SK-N-SH (cell line): ENCODE measurements around the gene FCHO2. TPM values are rescaled to one million over a fixed set of nuclear protein-coding genes. Genes with fewer than 3 reads are reported as not detected.

Experiments used
- CTCF ChIA-PET: fragments of 300-600, 350-600 bp; formaldehyde crosslinking; extraction: SDS; loops from one replicate; lab custom pipeline; 2021; lab: Yijun Ruan, JAX
- POLR2A ChIA-PET: fragments of 350-600 bp; sonication (Branson Sonifier 250); formaldehyde crosslinking; extraction: SDS; loops from one replicate; lab custom pipeline; 2020; ENCODE audit warnings: antibody characterized with exemption, inconsistent platforms; lab: Yijun Ruan, JAX
- DNase-seq: peaks from one replicate; pipeline ENCODE4 v3.0.0; 2012
- H2AFZ ChIP-seq: fragments of 200-600 bp; sonication (generic); 2 replicates; pipeline ENCODE4 v1.8.1; 2016; ENCODE audit warnings: antibody characterized with exemption, mild to moderate bottlenecking, low read depth
- H3F3A ChIP-seq: fragments of 200-600 bp; sonication (generic); replicated peaks from 2 replicates; pipeline ENCODE3; 2016; ENCODE audit warnings: antibody characterized with exemption, mild to moderate bottlenecking; ENCODE audit not compliant: insufficient read depth
- H3K27ac ChIP-seq, 2 experiments: fragments of 200-500 bp in 1 of 2; fragments of 200-600 bp in 1 of 2; sonication (Bioruptor generic) in 1 of 2; sonication (generic), shearing (Covaris generic) in 1 of 2; 2 replicates each; pipeline versions ENCODE4 v1.5.1 to v1.6.1; 2014 to 2016; ENCODE audit warnings: low read depth in 2 of 2, inconsistent platforms in 1 of 2, low read length in 1 of 2, mild to moderate bottlenecking in 1 of 2, mixed read lengths in 1 of 2
- H3K27me3 ChIP-seq: fragments of 200-600 bp; sonication (generic), shearing (Covaris generic); 2 replicates; pipeline ENCODE4 v1.6.1; 2016; ENCODE audit warnings: mixed run types; ENCODE audit not compliant: insufficient read depth
- H3K36me3 ChIP-seq, 2 experiments: fragments of 200-500 bp in 1 of 2; fragments of 200-600 bp in 1 of 2; sonication (Bioruptor generic) in 1 of 2; sonication (generic) in 1 of 2; replicated peaks in 1 of 2; 2 replicates each; pipeline versions ENCODE3 to v1.5.1; 2014 to 2016; ENCODE audit warnings: low read length in 1 of 2, mild to moderate bottlenecking in 1 of 2; ENCODE audit not compliant: insufficient read depth in 2 of 2, control insufficient read depth in 1 of 2
- H3K4me1 ChIP-seq, 2 experiments: fragments of 200-500 bp in 1 of 2; fragments of 200-600 bp in 1 of 2; sonication (Bioruptor generic) in 1 of 2; sonication (generic), shearing (Covaris generic) in 1 of 2; 2 replicates each; pipeline versions ENCODE4 v1.5.1 to v1.6.1; 2014 to 2016; ENCODE audit warnings: low read depth in 1 of 2, low read length in 1 of 2, mixed run types in 1 of 2; ENCODE audit not compliant: insufficient read depth in 2 of 2, control insufficient read depth in 1 of 2
- H3K4me2 ChIP-seq: fragments of 200-600 bp; sonication (generic), shearing (Covaris generic); 2 replicates; pipeline ENCODE4 v1.6.1; 2017; ENCODE audit warnings: mixed run types
- H3K4me3 ChIP-seq, 2 experiments: fragments of 200-500 bp in 1 of 2; fragments of 200-600 bp in 1 of 2; sonication (Bioruptor generic) in 1 of 2; sonication (generic), shearing (Covaris generic) in 1 of 2; 2 replicates each; pipeline versions ENCODE4 v1.5.1 to v1.8.1; 2014 to 2016; ENCODE audit warnings: low read depth in 2 of 2, inconsistent platforms in 1 of 2, low read length in 1 of 2, mild to moderate bottlenecking in 1 of 2, mixed read lengths in 1 of 2, moderate library complexity in 1 of 2
- H3K79me2 ChIP-seq: fragments of 200-600 bp; sonication (generic); 2 replicates; pipeline ENCODE4 v1.8.1; 2017; ENCODE audit warnings: mild to moderate bottlenecking; ENCODE audit not compliant: insufficient read depth
- H3K9ac ChIP-seq: fragments of 200-600 bp; sonication (generic); 2 replicates; pipeline ENCODE4 v1.6.1; 2017; ENCODE audit warnings: mixed run types
- H3K9me2 ChIP-seq: fragments of 200-600 bp; sonication (generic); 2 replicates; pipeline ENCODE4 v1.6.1; 2017; ENCODE audit warnings: mixed run types
- H3K9me3 ChIP-seq: fragments of 200-600 bp; sonication (generic); 2 replicates; pipeline ENCODE4 v1.6.1; 2017; ENCODE audit warnings: mixed run types, mild to moderate bottlenecking, moderate library complexity
- H4K20me1 ChIP-seq: fragments of 200-600 bp; sonication (generic); 2 replicates; pipeline ENCODE4 v1.6.1; 2017; ENCODE audit warnings: mild to moderate bottlenecking, mixed run types; ENCODE audit not compliant: insufficient read depth
- EZH2phosphoT487 ChIP-seq: fragments of 200-600 bp; sonication (generic); IDR thresholded peaks from 2 replicates; pipeline ENCODE4 v1.6.1; 2017; ENCODE audit warnings: low read depth, mixed run types, mild to moderate bottlenecking, antibody characterized with exemption, moderate library complexity, borderline replicate concordance
- FOSL2 ChIP-seq: IDR thresholded peaks from 2 replicates; pipeline ENCODE4 v1.4.0; 2012; ENCODE audit warnings: low read depth, mild to moderate bottlenecking, moderate library complexity, borderline replicate concordance
- GATA2 ChIP-seq: sonication (generic); formaldehyde crosslinking; IDR thresholded peaks from 2 replicates; pipeline ENCODE4 v1.5.0; 2020; ENCODE audit warnings: mild to moderate bottlenecking, missing genetic modification reagents
- MEF2A ChIP-seq: IDR thresholded peaks from 2 replicates; pipeline ENCODE4 v1.4.0; 2012; ENCODE audit warnings: low read depth, borderline replicate concordance
- RAD21 ChIP-seq: IDR thresholded peaks from 2 replicates; pipeline ENCODE4 v1.6.1; 2012; ENCODE audit warnings: mild to moderate bottlenecking, low read length
- RCOR1 ChIP-seq: fragments of 150-350 bp; IDR thresholded peaks from 2 replicates; pipeline ENCODE4 v1.6.1; 2017; ENCODE audit warnings: antibody characterized with exemption, low read length
- REST ChIP-seq: IDR thresholded peaks from 2 replicates; pipeline ENCODE4 v1.6.1; 2012; ENCODE audit warnings: mild to moderate bottlenecking, low read depth, low read length, moderate library complexity
- RFX5 ChIP-seq: IDR thresholded peaks from 2 replicates; pipeline ENCODE4 v1.6.1; 2012; ENCODE audit warnings: mild to moderate bottlenecking, improper control_type of control experiment, low read length
- SIN3A ChIP-seq: IDR thresholded peaks from 2 replicates; pipeline ENCODE4 v1.6.1; 2012; ENCODE audit warnings: low read depth, mild to moderate bottlenecking, low read length, moderate library complexity, borderline replicate concordance
- SMC3 ChIP-seq: IDR thresholded peaks from 2 replicates; pipeline ENCODE4 v1.6.1; 2012; ENCODE audit warnings: low read depth, low read length, improper control_type of control experiment
- TAF1 ChIP-seq: IDR thresholded peaks from 2 replicates; pipeline ENCODE4 v1.6.1; 2012; ENCODE audit warnings: low read depth, mild to moderate bottlenecking, low read length, moderate library complexity, borderline replicate concordance
- TCF12 ChIP-seq: IDR thresholded peaks from 2 replicates; pipeline ENCODE4 v1.4.0; 2012
- TEAD4 ChIP-seq: IDR thresholded peaks from 2 replicates; pipeline ENCODE4 v1.4.0; 2012; ENCODE audit warnings: mild to moderate bottlenecking, borderline replicate concordance; ENCODE audit not compliant: insufficient read depth
- ZBTB33 ChIP-seq: IDR thresholded peaks from 2 replicates; pipeline ENCODE4 v1.4.0; 2012; ENCODE audit warnings: low read depth, borderline replicate concordance
- WGBS: methylation state at CpG from one replicate; pipeline ENCODE4 v1.1.6; 2017; ENCODE audit warnings: low lambda C conversion rate; 5-methylcytosine and 5-hydroxymethylcytosine counted together
- polyA plus RNA-seq, 3 experiments: library from polyadenylated mRNA; depleted of rRNA; stranded (reverse); fragments of >200 nt; gene quantifications; 2 replicates each; pipeline ENCODE4 v1.2.3, GENCODE V29; 2012
- TF ChIP-seq, protein P1 (sequence below): IDR thresholded peaks from 2 replicates; pipeline ENCODE4 v1.4.0; 2012; ENCODE audit warnings: low read depth, borderline replicate concordance
- TF ChIP-seq, protein P2 (sequence below): IDR thresholded peaks from 2 replicates; pipeline ENCODE4; 2012
- TF ChIP-seq, protein P3 (sequence below): IDR thresholded peaks from 2 replicates; pipeline ENCODE4 v1.4.0; 2012; ENCODE audit warnings: low read depth

FCHO2 gene
- polyA plus RNA-seq, 1 of the 3 experiments (the other 2 are of a cell fraction), result 5.2 TPM

DNA sequence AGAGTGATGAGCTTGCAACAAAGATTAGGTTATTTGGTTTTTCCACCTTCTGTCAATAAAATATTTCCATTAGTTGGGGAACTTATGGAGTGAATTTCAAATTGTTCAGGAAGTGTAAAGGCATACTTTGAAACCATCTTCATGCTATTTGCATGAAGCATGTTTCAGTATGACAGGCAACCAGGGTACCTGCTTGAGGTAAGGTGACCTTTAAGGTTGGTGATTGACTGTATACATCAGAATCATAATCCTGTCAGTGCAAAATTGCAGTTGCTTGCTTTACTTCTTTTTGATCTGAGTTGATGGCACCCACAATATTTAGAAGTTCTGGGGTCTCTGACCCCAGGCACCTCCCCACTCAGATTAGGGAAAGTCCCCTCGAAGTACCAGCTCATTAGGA lies 138.6 kb downstream of the FCHO2 start:
- Histone ChIP-seq H3K9me3 (peaks cover 13% of the 10 kb centered on the region; the same call in 1 of the 2 replicates), H3K36me3 (peaks cover 5 to 20% of the 10 kb centered on the region in 2 experiments), H3K9me2 (no peaks in the 10 kb centered on the region), H3K9ac (no peak overlapping the region), H3K4me1 (peaks cover 0 to 5% of the 10 kb centered on the region in 2 experiments; a peak in 2 of 4 replicates), H3K4me3 (no peak overlapping the region), H3K4me2 (no peak overlapping the region), H3K27ac (no peak overlapping the region; a peak in 1 of 4 replicates), H3F3A (no peaks in the 10 kb centered on the region), H4K20me1 (no peaks in the 10 kb centered on the region), H3K79me2 (no peaks in the 10 kb centered on the region), H3K27me3 (no peaks in the 10 kb centered on the region), H2AFZ (no peak overlapping the region)
- ChIA-PET CTCF (interaction anchor here (0.6 to 3.0 kb wide), 5 partner anchors 12 to 122 kb away, joined by 3 to 8 read pairs (median 4); no protein-coding TSS in a partner anchor), POLR2A (no interaction called here)
- no peak for DNase-seq
- TF ChIP-seq, protein P1, sequence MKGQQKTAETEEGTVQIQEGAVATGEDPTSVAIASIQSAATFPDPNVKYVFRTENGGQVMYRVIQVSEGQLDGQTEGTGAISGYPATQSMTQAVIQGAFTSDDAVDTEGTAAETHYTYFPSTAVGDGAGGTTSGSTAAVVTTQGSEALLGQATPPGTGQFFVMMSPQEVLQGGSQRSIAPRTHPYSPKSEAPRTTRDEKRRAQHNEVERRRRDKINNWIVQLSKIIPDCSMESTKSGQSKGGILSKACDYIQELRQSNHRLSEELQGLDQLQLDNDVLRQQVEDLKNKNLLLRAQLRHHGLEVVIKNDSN, result no peak
- TF ChIP-seq EZH2phosphoT487, result no peak
- no peak for TF ChIP-seq ZBTB33
- TF ChIP-seq, protein P2, sequence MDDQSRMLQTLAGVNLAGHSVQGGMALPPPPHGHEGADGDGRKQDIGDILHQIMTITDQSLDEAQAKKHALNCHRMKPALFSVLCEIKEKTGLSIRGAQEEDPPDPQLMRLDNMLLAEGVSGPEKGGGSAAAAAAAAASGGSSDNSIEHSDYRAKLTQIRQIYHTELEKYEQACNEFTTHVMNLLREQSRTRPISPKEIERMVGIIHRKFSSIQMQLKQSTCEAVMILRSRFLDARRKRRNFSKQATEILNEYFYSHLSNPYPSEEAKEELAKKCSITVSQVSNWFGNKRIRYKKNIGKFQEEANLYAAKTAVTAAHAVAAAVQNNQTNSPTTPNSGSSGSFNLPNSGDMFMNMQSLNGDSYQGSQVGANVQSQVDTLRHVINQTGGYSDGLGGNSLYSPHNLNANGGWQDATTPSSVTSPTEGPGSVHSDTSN, result no peak
- no peak for TF ChIP-seq SIN3A
- TF ChIP-seq TAF1, result no peak
- TF ChIP-seq, protein P3, sequence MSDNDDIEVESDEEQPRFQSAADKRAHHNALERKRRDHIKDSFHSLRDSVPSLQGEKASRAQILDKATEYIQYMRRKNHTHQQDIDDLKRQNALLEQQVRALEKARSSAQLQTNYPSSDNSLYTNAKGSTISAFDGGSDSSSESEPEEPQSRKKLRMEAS, result no peak
- TF ChIP-seq MEF2A, result no peak
- TF ChIP-seq TEAD4, result no peak
- WGBS, result 94% methylated on average over 1 of the region's 1 CpG

GRCh38 chr5:73095564-73096238 lies 139.9 kb downstream of the FCHO2 start:
- Histone ChIP-seq H3K9me2 (no peaks in the 10 kb centered on the region), H3K4me3 (no peak overlapping the region), H3K36me3 (peaks cover 0 to 10% of the 10 kb centered on the region in 2 experiments), H3F3A (no peaks in the 10 kb centered on the region), H2AFZ (no peak overlapping the region), H3K9ac (no peak overlapping the region), H3K9me3 (peaks cover 13% of the 10 kb centered on the region; the same call in 1 of the 2 replicates), H3K27me3 (no peaks in the 10 kb centered on the region), H3K4me1 (peaks cover 0 to 5% of the 10 kb centered on the region in 2 experiments; a peak in 2 of 4 replicates), H3K79me2 (no peaks in the 10 kb centered on the region), H4K20me1 (no peaks in the 10 kb centered on the region), H3K4me2 (no peak overlapping the region), H3K27ac (no peak overlapping the region)
- CTCF ChIA-PET, result interaction anchor here (0.8 to 3.0 kb wide), 3 partner anchors 13 to 121 kb away, joined by 3 to 8 read pairs (median 4); no protein-coding TSS in a partner anchor
- 92% methylated on average over 6 of the region's 6 CpGs for WGBS
- no peak for DNase-seq
- POLR2A ChIA-PET, result no interaction called here
- TF ChIP-seq, protein P1, result no peak
- TF ChIP-seq RCOR1 (no peak), REST (no peak), GATA2 (CRISPR knock-in tag) (no peak), TEAD4 (no peak), FOSL2 (no peak), RAD21 (no peak), TCF12 (no peak), RFX5 (no peak), SMC3 (no peak)
